Vagina (tissue), 2 donors: ENCODE results near the gene IDI1. TPM values are rescaled to one million over a fixed set of nuclear protein-coding genes. Genes with fewer than 3 reads are reported as not detected.

Source experiments
- DNase-seq, 2 donors: peaks; one replicate each; pipeline ENCODE4 v3.0.0-alpha.2; 2017; ENCODE audit errors: extremely low spot score in 2 of 2
- H3K27ac ChIP-seq: fragments of 200-600 bp; sonication (generic); one replicate; pipeline ENCODE4 v1.5.1; 2019
- H3K27me3 ChIP-seq: fragments of 200-600 bp; sonication (generic); one replicate; pipeline ENCODE4 v1.5.1; 2019
- H3K36me3 ChIP-seq, 2 donors: fragments of 200-600 bp; sonication (generic); one replicate each; pipeline ENCODE4 v1.5.1; 2017 to 2019
- H3K4me1 ChIP-seq: fragments of 200-600 bp; sonication (generic); one replicate; pipeline ENCODE4 v1.5.1; 2019
- H3K4me3 ChIP-seq, 2 donors: fragments of 200-600 bp; sonication (generic); 1 replicate in 1 of 2; 2 replicates in 1 of 2; pipeline ENCODE4 v1.5.1; 2016 to 2019
- H3K9me3 ChIP-seq: fragments of 200-600 bp; sonication (generic); one replicate; pipeline ENCODE4 v1.5.1; 2019
- POLR2A ChIP-seq, 2 donors: fragments of 450-650 bp; IDR thresholded peaks; one replicate each; pipeline ENCODE4 v1.6.1; 2017; ENCODE audit warnings: antibody characterized with exemption in 2 of 2, mild to moderate bottlenecking in 2 of 2, moderate library complexity in 2 of 2
- POLR2AphosphoS5 ChIP-seq, 2 donors: sonication (generic); formaldehyde crosslinking; IDR thresholded peaks; one replicate each; pipeline ENCODE4 v1.9.0; 2017; ENCODE audit warnings: antibody characterized with exemption in 2 of 2, mild to moderate bottlenecking in 2 of 2, low read depth in 1 of 2; ENCODE audit not compliant: insufficient read depth in 1 of 2
- intact Hi-C: fragments of 100-400 bp; cut with DNase I; formaldehyde crosslinking; loops from one replicate; pipeline ENCODE4 v1.15.1; 2023
- total RNA-seq: library from RNA; depleted of rRNA; stranded (reverse); fragments of >200 nt; gene quantifications from one replicate; pipeline ENCODE4 v1.2.3, GENCODE V29; 2016
- TF ChIP-seq, protein P1 (sequence below), 3 experiments: fragments of 450-650 bp in 2 of 3; fragments of 200-600 bp in 1 of 3; sonication (generic) in 1 of 3; IDR thresholded peaks; one replicate each; pipeline ENCODE4 v1.5.1; 2017 to 2019; ENCODE audit warnings: antibody characterized with exemption in 3 of 3, mild to moderate bottlenecking in 2 of 3, moderate library complexity in 2 of 3

IDI1 gene
- total RNA-seq, 1 donor from 2014 or later: 50.3 TPM

DNA sequence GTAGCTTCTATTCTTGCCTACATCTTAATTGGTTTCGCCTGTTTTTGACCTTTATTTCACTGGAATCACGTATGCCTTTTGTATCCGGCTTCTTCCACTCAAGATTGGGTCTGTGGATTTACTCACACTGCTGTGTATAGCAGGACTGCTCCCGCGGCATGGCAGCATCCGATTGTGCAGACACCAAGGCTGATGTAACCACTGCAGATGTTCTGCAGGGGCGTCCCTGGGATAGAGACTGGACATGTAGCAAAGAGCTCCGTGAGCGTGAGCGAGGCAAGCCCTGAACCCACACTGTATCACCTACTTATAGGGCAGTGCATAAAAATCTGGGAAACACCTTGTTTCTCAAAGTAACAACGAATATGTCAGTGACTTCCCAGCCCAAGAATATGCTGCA, 11.8 kb downstream of the IDI1 start:
- Histone ChIP-seq H3K9me3 (no peaks in the 10 kb centered on the region), H3K4me3 (no peak overlapping the region), H3K36me3 (peaks cover 0 to 25% of the 10 kb centered on the region in 2 donors), H3K27me3 (no peaks in the 10 kb centered on the region), H3K4me1 (peaks cover 26% of the 10 kb centered on the region), H3K27ac (peak overlapping the region; percentile 69)
- no peak for DNase-seq
- intact Hi-C loops: no loop called here
- TF ChIP-seq POLR2A (IDR thresholded peaks at IDR 0.05): no peak
- no peak for TF ChIP-seq POLR2AphosphoS5 (IDR thresholded peaks at IDR 0.05; ENCODE audit: insufficient read depth in 1 of 2, low read depth in 1 of 2)
- TF ChIP-seq, protein P1, sequence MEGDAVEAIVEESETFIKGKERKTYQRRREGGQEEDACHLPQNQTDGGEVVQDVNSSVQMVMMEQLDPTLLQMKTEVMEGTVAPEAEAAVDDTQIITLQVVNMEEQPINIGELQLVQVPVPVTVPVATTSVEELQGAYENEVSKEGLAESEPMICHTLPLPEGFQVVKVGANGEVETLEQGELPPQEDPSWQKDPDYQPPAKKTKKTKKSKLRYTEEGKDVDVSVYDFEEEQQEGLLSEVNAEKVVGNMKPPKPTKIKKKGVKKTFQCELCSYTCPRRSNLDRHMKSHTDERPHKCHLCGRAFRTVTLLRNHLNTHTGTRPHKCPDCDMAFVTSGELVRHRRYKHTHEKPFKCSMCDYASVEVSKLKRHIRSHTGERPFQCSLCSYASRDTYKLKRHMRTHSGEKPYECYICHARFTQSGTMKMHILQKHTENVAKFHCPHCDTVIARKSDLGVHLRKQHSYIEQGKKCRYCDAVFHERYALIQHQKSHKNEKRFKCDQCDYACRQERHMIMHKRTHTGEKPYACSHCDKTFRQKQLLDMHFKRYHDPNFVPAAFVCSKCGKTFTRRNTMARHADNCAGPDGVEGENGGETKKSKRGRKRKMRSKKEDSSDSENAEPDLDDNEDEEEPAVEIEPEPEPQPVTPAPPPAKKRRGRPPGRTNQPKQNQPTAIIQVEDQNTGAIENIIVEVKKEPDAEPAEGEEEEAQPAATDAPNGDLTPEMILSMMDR (IDR thresholded peaks at IDR 0.05): no peak

DNA sequence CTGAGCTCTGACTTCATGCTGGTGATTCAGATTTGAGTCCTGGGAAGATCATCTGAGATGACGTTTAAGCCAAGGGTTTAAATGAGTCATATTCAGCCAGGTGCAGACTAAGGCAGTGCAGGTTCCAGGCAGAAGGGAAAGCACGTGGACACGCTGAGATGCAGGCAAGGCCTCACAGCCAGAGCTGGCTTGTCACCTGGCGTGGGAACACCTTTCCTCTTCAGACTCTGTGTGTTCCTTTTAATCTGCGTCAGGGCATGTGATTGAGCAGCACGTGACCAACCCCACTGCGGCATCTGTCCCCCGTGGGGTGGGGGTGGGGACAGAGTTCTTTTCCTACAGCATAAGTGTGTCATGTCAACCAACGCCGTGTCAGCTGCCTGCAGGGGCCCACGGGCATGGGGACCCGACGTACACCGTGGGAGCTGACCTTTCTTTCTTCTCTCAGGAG, 12.6 kb downstream of the IDI1 start:
- H3K36me3 ChIP-seq: peaks cover 0 to 18% of the 10 kb centered on the region in 2 donors
- TF ChIP-seq POLR2AphosphoS5 (IDR thresholded peaks at IDR 0.05; ENCODE audit: insufficient read depth in 1 of 2, low read depth in 1 of 2) (peak; percentile 20 to 61), POLR2A (IDR thresholded peaks at IDR 0.05) (no peak)
- TF ChIP-seq, protein P1 (IDR thresholded peaks at IDR 0.05): no peak
- no peak for DNase-seq
- peak overlapping the region; percentile 69 for H3K27ac ChIP-seq
- intact Hi-C loops: no loop called here
- H3K9me3 ChIP-seq: no peaks in the 10 kb centered on the region
- no peak overlapping the region for H3K4me3 ChIP-seq
- peaks cover 26% of the 10 kb centered on the region for H3K4me1 ChIP-seq
- no peaks in the 10 kb centered on the region for H3K27me3 ChIP-seq

DNA sequence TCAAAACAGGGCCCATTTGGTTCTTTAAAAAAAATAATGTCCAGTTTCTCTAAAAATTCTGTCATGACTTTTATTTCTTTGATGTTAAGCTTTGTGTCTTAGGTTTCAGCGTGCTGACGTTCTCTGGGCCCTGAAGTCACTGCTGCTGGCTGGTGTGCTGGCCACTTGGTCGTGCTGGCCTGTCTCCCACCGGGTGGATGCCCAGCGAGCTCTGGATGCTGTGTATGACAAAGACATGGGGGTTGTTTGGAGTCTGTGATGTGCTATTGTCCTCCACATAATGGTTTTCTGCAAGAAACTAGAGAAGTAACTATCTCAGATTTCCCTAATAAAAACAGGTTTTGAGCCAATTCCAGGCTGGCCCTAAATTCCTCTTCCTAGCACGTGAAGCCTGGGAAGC, 13.7 kb downstream of the IDI1 start:
- Histone ChIP-seq H3K9me3 (no peaks in the 10 kb centered on the region), H3K27me3 (no peaks in the 10 kb centered on the region), H3K4me1 (peaks cover 26% of the 10 kb centered on the region), H3K27ac (peak overlapping the region; percentile 57), H3K36me3 (peaks cover 0 to 6% of the 10 kb centered on the region in 2 donors), H3K4me3 (no peak overlapping the region)
- no peak for DNase-seq
- TF ChIP-seq POLR2AphosphoS5 (IDR thresholded peaks at IDR 0.05; ENCODE audit: insufficient read depth in 1 of 2, low read depth in 1 of 2) (no peak), POLR2A (IDR thresholded peaks at IDR 0.05) (no peak)
- TF ChIP-seq, protein P1 (IDR thresholded peaks at IDR 0.05): no peak
- intact Hi-C loops: no loop called here

DNA sequence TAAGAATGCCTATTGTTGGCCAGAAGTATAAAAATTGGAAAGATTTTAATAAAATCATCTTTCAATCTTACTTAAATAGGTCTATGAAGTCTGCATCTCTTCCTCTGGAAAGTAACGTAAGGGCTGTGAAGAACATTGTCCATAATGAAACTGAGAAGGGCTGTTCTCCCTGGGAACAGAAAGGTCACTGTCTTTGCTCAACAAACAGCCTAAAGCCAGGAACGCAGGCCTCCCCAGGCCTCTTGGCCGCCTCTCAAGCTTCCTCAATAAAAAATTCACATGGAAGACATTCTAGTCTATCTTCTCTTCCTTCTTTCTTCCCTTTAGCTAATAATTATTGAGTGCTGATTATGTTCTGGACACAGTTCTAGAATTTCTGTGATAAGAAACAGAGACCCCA, 14.2 kb downstream of the IDI1 start:
- peaks cover 0 to 4% of the 10 kb centered on the region in 2 donors for H3K36me3 ChIP-seq
- no peak for DNase-seq
- TF ChIP-seq, protein P1 (IDR thresholded peaks at IDR 0.05): no peak
- TF ChIP-seq POLR2A (IDR thresholded peaks at IDR 0.05): no peak
- TF ChIP-seq POLR2AphosphoS5 (IDR thresholded peaks at IDR 0.05; ENCODE audit: insufficient read depth in 1 of 2, low read depth in 1 of 2): no peak
- H3K9me3 ChIP-seq: no peaks in the 10 kb centered on the region
- H3K27ac ChIP-seq: peak overlapping the region; percentile 57
- H3K4me1 ChIP-seq: peaks cover 26% of the 10 kb centered on the region
- H3K27me3 ChIP-seq: no peaks in the 10 kb centered on the region
- no peak overlapping the region for H3K4me3 ChIP-seq
- intact Hi-C loops: no loop called here

DNA sequence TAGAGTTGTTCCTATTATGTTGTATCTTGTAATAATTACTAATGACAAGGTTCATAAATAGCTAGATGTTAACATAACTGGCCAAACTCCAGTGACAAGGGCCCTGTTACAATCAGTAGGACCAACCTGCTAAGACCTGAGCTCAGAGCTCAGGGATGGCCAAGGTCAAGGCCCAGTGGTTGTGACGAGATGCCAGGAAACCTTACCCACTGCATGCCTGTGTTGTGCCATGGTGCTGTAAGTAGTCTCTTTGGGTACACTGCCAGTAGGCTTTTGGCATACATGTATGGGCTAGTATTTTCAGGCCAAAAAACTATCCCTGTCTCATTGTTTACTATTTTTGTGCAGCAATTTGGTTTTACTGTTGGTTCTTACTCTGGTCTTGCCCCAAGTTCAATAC, 15.3 kb downstream of the IDI1 start:
- no peak overlapping the region for H3K4me3 ChIP-seq
- peaks cover 26% of the 10 kb centered on the region for H3K4me1 ChIP-seq
- H3K9me3 ChIP-seq: no peaks in the 10 kb centered on the region
- no peak overlapping the region for H3K27ac ChIP-seq
- DNase-seq: no peak
- no peaks in the 10 kb centered on the region for H3K27me3 ChIP-seq
- H3K36me3 ChIP-seq: peaks cover 0 to 4% of the 10 kb centered on the region in 2 donors
- intact Hi-C loops: no loop called here
- TF ChIP-seq, protein P1 (IDR thresholded peaks at IDR 0.05): no peak
- TF ChIP-seq POLR2A (IDR thresholded peaks at IDR 0.05) (no peak), POLR2AphosphoS5 (IDR thresholded peaks at IDR 0.05; ENCODE audit: insufficient read depth in 1 of 2, low read depth in 1 of 2) (no peak)
